NCI-H2227 treated with DMSO at 0.1 percent for 48 hours (cell line): Measurements from ENCODE around the gene ENDOD1.
"Not testable (repeated sequence)": the region's sequence is repeated elsewhere in the genome, so short reads cannot be mapped to it uniquely, and the experiment has no call there.

Experiments used
- DNase-seq: peaks from one replicate; lab custom pipeline; 2025; lab: John Stamatoyannopoulos, UW

The ENDOD1 gene

GRCh38 chr11:95089620-95090542 is at the start of gene ENDOD1:
Gene ENDOD1 (plus strand): TSS chr11:95089846. CDS start chr11:95089928, 82 bp downstream.
- DNase-seq: peak; percentile 47

GRCh38 chr11:95042239-95042638 is 47.4 kb upstream of the ENDOD1 start:
- DNase-seq: no peak

- DNase-seq: no peak
Observed at GRCh38 chr11:95042906-95043305, 46.7 kb upstream of the ENDOD1 start.

GRCh38 chr11:95044010-95044409 is 45.6 kb upstream of the ENDOD1 start:
- no peak for DNase-seq

- DNase-seq: no peak
Observed at GRCh38 chr11:95045812-95046211, 43.8 kb upstream of the ENDOD1 start.

- DNase-seq: not testable (repeated sequence)
Observed at GRCh38 chr11:95049122-95049521, 40.5 kb upstream of the ENDOD1 start, which contains the start of gene KDM4F. Gene KDM4F (plus strand): TSS chr11:95049422.

GRCh38 chr11:95050595-95051202 is 38.9 kb upstream of the ENDOD1 start:
- DNase-seq: no peak

- DNase-seq: no peak
Observed at GRCh38 chr11:95054356-95054755, 35.3 kb upstream of the ENDOD1 start.

- DNase-seq: no peak
Observed at GRCh38 chr11:95055283-95055897, 34.3 kb upstream of the ENDOD1 start.

GRCh38 chr11:95057959-95058358 is 31.7 kb upstream of the ENDOD1 start:
- DNase-seq: no peak

- no peak for DNase-seq
Observed at GRCh38 chr11:95058621-95059020, 31.0 kb upstream of the ENDOD1 start.

- DNase-seq: no peak
Observed at GRCh38 chr11:95059046-95059445, 30.6 kb upstream of the ENDOD1 start.

- no peak for DNase-seq
Observed at GRCh38 chr11:95065336-95065735, 24.3 kb upstream of the ENDOD1 start.

- DNase-seq: no peak
Observed at GRCh38 chr11:95066716-95067038, 23.0 kb upstream of the ENDOD1 start, which contains the start of gene SRSF8. Gene SRSF8 (plus strand): TSS chr11:95066919. CDS start chr11:95067227, 308 bp downstream.

- peak; percentile 49 for DNase-seq
Observed at GRCh38 chr11:95067039-95067840, 22.4 kb upstream of the ENDOD1 start.

- DNase-seq: no peak
Observed at GRCh38 chr11:95067841-95068219, 21.8 kb upstream of the ENDOD1 start.

GRCh38 chr11:95068549-95068948 is 21.1 kb upstream of the ENDOD1 start:
- DNase-seq: peak; percentile 71

- DNase-seq: no peak
Observed at GRCh38 chr11:95070471-95070870, 19.2 kb upstream of the ENDOD1 start.

- no peak for DNase-seq
Observed at GRCh38 chr11:95072948-95073347, 16.7 kb upstream of the ENDOD1 start.

- DNase-seq: peak; percentile 13
Observed at GRCh38 chr11:95074792-95075563, 14.7 kb upstream of the ENDOD1 start.

GRCh38 chr11:95076416-95076815 is 13.2 kb upstream of the ENDOD1 start:
- DNase-seq: no peak
